ENCODE results near the gene NR1D2. TPM values are rescaled to one million over a fixed set of nuclear protein-coding genes. Genes with fewer than 3 reads are reported as not detected.
"Not testable (repeated sequence)": the region's sequence is repeated elsewhere in the genome, so short reads cannot be mapped to it uniquely, and the experiment has no call there.

NR1D2 gene
- total RNA-seq (11.9 and 18.8 TPM in 2 replicates), polyA plus RNA-seq (12.5 and 26.9 TPM in 2 replicates)

GRCh38 chr3:23944861-23945662, at the start of gene NR1D2:
NR1D2 (plus strand) TSS chr3:23945286; CDS start chr3:23945579, 293 bp downstream.
- peak; percentile 87 to 93 for DNase-seq (ENCODE audit: low read depth in 1 of 2, low spot score in 1 of 2)
- TF ChIP-seq, protein P1, sequence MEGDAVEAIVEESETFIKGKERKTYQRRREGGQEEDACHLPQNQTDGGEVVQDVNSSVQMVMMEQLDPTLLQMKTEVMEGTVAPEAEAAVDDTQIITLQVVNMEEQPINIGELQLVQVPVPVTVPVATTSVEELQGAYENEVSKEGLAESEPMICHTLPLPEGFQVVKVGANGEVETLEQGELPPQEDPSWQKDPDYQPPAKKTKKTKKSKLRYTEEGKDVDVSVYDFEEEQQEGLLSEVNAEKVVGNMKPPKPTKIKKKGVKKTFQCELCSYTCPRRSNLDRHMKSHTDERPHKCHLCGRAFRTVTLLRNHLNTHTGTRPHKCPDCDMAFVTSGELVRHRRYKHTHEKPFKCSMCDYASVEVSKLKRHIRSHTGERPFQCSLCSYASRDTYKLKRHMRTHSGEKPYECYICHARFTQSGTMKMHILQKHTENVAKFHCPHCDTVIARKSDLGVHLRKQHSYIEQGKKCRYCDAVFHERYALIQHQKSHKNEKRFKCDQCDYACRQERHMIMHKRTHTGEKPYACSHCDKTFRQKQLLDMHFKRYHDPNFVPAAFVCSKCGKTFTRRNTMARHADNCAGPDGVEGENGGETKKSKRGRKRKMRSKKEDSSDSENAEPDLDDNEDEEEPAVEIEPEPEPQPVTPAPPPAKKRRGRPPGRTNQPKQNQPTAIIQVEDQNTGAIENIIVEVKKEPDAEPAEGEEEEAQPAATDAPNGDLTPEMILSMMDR (IDR thresholded peaks at IDR 0.05; ENCODE audit: low read depth, low read length) = no peak
- no peaks in the 10 kb centered on the region for H3K9me3 ChIP-seq (ENCODE audit: low read depth)
- H3K36me3 ChIP-seq = peaks cover 3% of the 10 kb centered on the region
- H3K4me1 ChIP-seq (ENCODE audit: low read depth) = peaks cover 41% of the 10 kb centered on the region
- H3K27me3 ChIP-seq = no peaks in the 10 kb centered on the region
- H3K27ac ChIP-seq = peak within 1 kb of the TSS; percentile 100
- peak within 1 kb of the TSS; percentile 69 for H3K4me3 ChIP-seq

- no peak overlapping the region for H3K4me3 ChIP-seq
- H3K36me3 ChIP-seq = peaks cover 30% of the 10 kb centered on the region
- H3K27me3 ChIP-seq = no peaks in the 10 kb centered on the region
- TF ChIP-seq, protein P1 (IDR thresholded peaks at IDR 0.05; ENCODE audit: low read depth, low read length) = peak; percentile 10
- no peaks in the 10 kb centered on the region for H3K9me3 ChIP-seq (ENCODE audit: low read depth)
- no peak overlapping the region for H3K27ac ChIP-seq
- DNase-seq (ENCODE audit: low read depth in 1 of 2, low spot score in 1 of 2) = peak in 1 of 2 donors; percentile 75
- H3K4me1 ChIP-seq (ENCODE audit: low read depth) = no peaks in the 10 kb centered on the region
Observed at GRCh38 chr3:23900744-23901143, 44.3 kb upstream of the NR1D2 start.

GRCh38 chr3:23904545-23904944, 40.5 kb upstream of the NR1D2 start:
- no peak for DNase-seq (ENCODE audit: low read depth in 1 of 2, low spot score in 1 of 2)
- Histone ChIP-seq H3K27me3 (no peaks in the 10 kb centered on the region), H3K9me3 (ENCODE audit: low read depth) (no peaks in the 10 kb centered on the region), H3K4me3 (no peak overlapping the region), H3K36me3 (peaks cover 31% of the 10 kb centered on the region), H3K4me1 (ENCODE audit: low read depth) (no peaks in the 10 kb centered on the region), H3K27ac (no peak overlapping the region)
- TF ChIP-seq, protein P1 (IDR thresholded peaks at IDR 0.05; ENCODE audit: low read depth, low read length) = no peak

GRCh38 chr3:23909341-23909740, 35.7 kb upstream of the NR1D2 start:
- no peak overlapping the region for H3K27ac ChIP-seq
- TF ChIP-seq, protein P1 (IDR thresholded peaks at IDR 0.05; ENCODE audit: low read depth, low read length) = no peak
- no peak overlapping the region for H3K4me3 ChIP-seq
- peaks cover 20% of the 10 kb centered on the region for H3K36me3 ChIP-seq
- DNase-seq (ENCODE audit: low read depth in 1 of 2, low spot score in 1 of 2) = no peak
- H3K27me3 ChIP-seq = no peaks in the 10 kb centered on the region
- no peaks in the 10 kb centered on the region for H3K9me3 ChIP-seq (ENCODE audit: low read depth)
- H3K4me1 ChIP-seq (ENCODE audit: low read depth) = no peaks in the 10 kb centered on the region

DNA sequence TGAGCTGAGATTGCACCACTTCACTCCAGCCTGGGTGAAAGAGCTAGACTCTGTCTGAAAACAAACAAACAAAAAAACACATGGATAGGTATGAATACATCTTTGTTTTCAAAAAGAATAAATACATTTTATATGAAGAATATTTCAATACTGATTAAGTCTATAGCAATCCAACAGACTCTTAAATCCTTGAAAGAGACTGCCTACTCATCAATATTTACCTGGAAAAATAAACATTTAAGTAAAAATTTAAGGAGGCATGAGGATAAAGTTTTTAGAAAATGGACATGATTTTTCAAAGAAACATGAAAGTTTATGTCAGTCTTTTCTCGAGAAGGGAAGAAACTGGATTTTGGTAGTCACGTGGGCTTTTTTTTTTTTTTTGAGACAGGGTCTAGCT, 33.7 kb upstream of the NR1D2 start:
- Histone ChIP-seq H3K36me3 (peaks cover 20% of the 10 kb centered on the region), H3K27me3 (no peaks in the 10 kb centered on the region), H3K4me1 (ENCODE audit: low read depth) (peaks cover 7% of the 10 kb centered on the region), H3K9me3 (ENCODE audit: low read depth) (no peaks in the 10 kb centered on the region), H3K4me3 (no peak overlapping the region), H3K27ac (no peak overlapping the region)
- no peak for DNase-seq (ENCODE audit: low read depth in 1 of 2, low spot score in 1 of 2)
- TF ChIP-seq, protein P1 (IDR thresholded peaks at IDR 0.05; ENCODE audit: low read depth, low read length) = no peak

DNA sequence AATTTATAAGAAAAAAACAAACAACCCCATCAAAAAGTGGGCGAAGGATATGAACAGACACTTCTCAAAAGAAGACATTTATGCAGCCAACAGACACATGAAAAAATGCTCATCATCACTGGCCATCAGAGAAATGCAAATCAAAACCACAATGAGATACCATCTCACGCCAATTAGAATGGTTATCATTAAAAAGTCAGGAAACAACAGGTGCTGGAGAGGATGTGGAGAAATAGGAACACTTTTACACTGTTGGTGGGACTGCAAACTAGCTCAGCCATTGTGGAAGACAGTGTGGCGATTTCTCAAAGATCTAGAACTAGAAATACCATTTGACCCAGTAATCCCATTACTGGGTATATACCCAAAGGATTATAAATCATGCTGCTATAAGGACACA, 32.8 kb upstream of the NR1D2 start:
- not testable (repeated sequence) for H3K4me3 ChIP-seq; H3K9me3 ChIP-seq (ENCODE audit: low read depth); H3K4me1 ChIP-seq (ENCODE audit: low read depth); H3K27me3 ChIP-seq; H3K27ac ChIP-seq; DNase-seq (ENCODE audit: low read depth in 1 of 2, low spot score in 1 of 2)
- H3K36me3 ChIP-seq = peaks cover 17% of the 10 kb centered on the region
